GM23248 (cell line): ENCODE measurements around the gene PRSS50.

Experiments used
- EZH2 ChIP-seq: fragments of 200-600 bp; sonication (generic); IDR thresholded peaks from 2 replicates; pipeline ENCODE4 v1.6.1; 2018; ENCODE audit warnings: antibody characterized with exemption, mild to moderate bottlenecking; ENCODE audit not compliant: insufficient read depth, poor library complexity, severe bottlenecking
- EZH2phosphoT487 ChIP-seq: fragments of 200-600 bp; sonication (generic); IDR thresholded peaks from 2 replicates; pipeline ENCODE4 v1.6.1; 2018; ENCODE audit warnings: antibody characterized with exemption, moderate library complexity, mild to moderate bottlenecking, low read depth; ENCODE audit not compliant: insufficient read depth

- TF ChIP-seq EZH2phosphoT487 (no peak), EZH2 (no peak)
These were observed 15.5 kb upstream of the PRSS50 start for GRCh38 chr3:46733026-46733800.
